CMK (cell line): ENCODE results near the gene FIBP.
"Not testable (repeated sequence)": the region's sequence is repeated elsewhere in the genome, so short reads cannot be mapped to it uniquely, and the experiment has no call there.

Experiments used
- DNase-seq: peaks from one replicate; pipeline ENCODE4 v3.0.0-alpha.2; 2010; ENCODE audit warnings: low read depth

The FIBP gene

GRCh38 chr11:65915101-65915820 is 27.0 kb upstream of the FIBP start:
- no peak for DNase-seq

- DNase-seq: no peak
Observed at GRCh38 chr11:65912845-65913244, 24.6 kb upstream of the FIBP start.

GRCh38 chr11:65911682-65912568 is 23.7 kb upstream of the FIBP start:
- DNase-seq: no peak

GRCh38 chr11:65907878-65908277 is 19.6 kb upstream of the FIBP start:
- DNase-seq: no peak

GRCh38 chr11:65906602-65907001 is 18.3 kb upstream of the FIBP start:
- DNase-seq: no peak

GRCh38 chr11:65903715-65904114 is 15.4 kb upstream of the FIBP start:
- DNase-seq: no peak

GRCh38 chr11:65903068-65903481 is 14.8 kb upstream of the FIBP start:
- DNase-seq: no peak

GRCh38 chr11:65900899-65901180 is 12.6 kb upstream of the FIBP start:
- DNase-seq: no peak

GRCh38 chr11:65900125-65900898 is 12.0 kb upstream of the FIBP start, which contains the start of gene FOSL1:
Gene FOSL1, minus strand, starts transcription at chr11:65900388. Its CDS starts 49 bp downstream, at chr11:65900339.
- DNase-seq: peak; percentile 91

GRCh38 chr11:65899356-65900124 is 11.3 kb upstream of the FIBP start:
- DNase-seq: no peak

GRCh38 chr11:65898656-65899355 is 10.5 kb upstream of the FIBP start:
- DNase-seq: no peak

- no peak for DNase-seq
Observed at GRCh38 chr11:65897020-65897471, 8.8 kb upstream of the FIBP start.

GRCh38 chr11:65896034-65896999 is 8.0 kb upstream of the FIBP start:
- no peak for DNase-seq

GRCh38 chr11:65895482-65895981 is 7.3 kb upstream of the FIBP start:
- DNase-seq: no peak

GRCh38 chr11:65894034-65894591 is 5.8 kb upstream of the FIBP start:
- no peak for DNase-seq

GRCh38 chr11:65892661-65893317 is 4.5 kb upstream of the FIBP start:
- no peak for DNase-seq

GRCh38 chr11:65892137-65892540 is 3.9 kb upstream of the FIBP start:
- DNase-seq: not testable (repeated sequence)

- DNase-seq: no peak
Observed at GRCh38 chr11:65891219-65892136, 3.2 kb upstream of the FIBP start.
